IPS-18a (cell line): ENCODE measurements around the gene BMP4.

ENCODE experiments used
- H3K27ac ChIP-seq: one replicate; pipeline ENCODE4 v1.5.1; 2013; ENCODE audit warnings: low read length
- H3K27me3 ChIP-seq: one replicate; pipeline ENCODE4 v1.6.1; 2013; ENCODE audit warnings: mild to moderate bottlenecking, low read length; ENCODE audit not compliant: control insufficient read depth, insufficient read depth
- H3K36me3 ChIP-seq: one replicate; pipeline ENCODE4 v1.6.1; 2013; ENCODE audit warnings: low read depth, low read length; ENCODE audit not compliant: control insufficient read depth
- H3K4me1 ChIP-seq: one replicate; pipeline ENCODE4 v1.6.1; 2013; ENCODE audit warnings: low read depth, low read length; ENCODE audit not compliant: control insufficient read depth
- H3K4me3 ChIP-seq: one replicate; pipeline ENCODE4 v1.5.1; 2013; ENCODE audit warnings: low read length
- H3K9ac ChIP-seq: one replicate; pipeline ENCODE4 v1.6.1; 2013; ENCODE audit warnings: mild to moderate bottlenecking, low read length, moderate library complexity
- H3K9me3 ChIP-seq: one replicate; pipeline ENCODE4 v1.6.1; 2013; ENCODE audit warnings: low read depth, low read length; ENCODE audit not compliant: control insufficient read depth

Gene BMP4

DNA sequence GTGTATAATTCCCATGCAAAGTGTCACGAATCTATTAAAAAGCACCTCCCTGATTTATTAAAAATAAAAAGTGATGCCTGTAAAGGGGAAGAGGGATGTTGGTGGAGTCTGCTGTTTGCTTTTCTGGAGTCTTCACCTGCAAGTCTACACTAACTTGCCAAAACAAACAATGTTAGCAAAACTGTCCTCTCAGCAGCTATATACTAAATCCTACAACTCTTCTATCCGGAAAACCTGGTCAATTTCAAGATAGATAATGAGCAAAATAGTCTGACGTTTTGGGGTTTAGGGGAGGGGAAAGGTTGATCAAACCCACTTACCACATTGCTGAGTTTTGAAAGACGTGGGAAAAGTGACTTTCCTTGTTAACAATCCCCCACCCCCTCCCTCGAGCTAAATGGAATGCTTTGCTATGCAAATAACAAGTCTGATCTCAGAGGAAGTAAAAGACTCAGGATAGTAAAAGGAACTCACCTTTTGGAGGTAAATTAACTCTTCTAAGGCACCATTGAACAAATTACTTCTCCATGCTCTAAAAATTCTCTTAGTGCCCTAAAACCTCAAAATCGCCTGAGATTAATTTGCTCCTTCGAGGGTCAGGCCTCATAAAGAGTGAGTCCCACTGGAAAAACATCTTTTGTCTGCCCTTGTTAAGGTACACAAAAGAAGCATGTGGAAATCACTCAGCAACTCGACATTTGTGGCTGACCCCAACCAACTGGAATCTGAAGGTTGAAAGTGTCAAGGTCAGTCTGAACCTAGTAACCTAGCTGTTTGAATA lies 13.5 kb downstream of the BMP4 start:
- H3K4me3 ChIP-seq: peak overlapping the region; percentile 28
- H3K36me3 ChIP-seq: no peaks in the 10 kb centered on the region
- H3K9me3 ChIP-seq: no peaks in the 10 kb centered on the region
- peak overlapping the region; percentile 7 for H3K27ac ChIP-seq
- H3K4me1 ChIP-seq: peaks cover 39% of the 10 kb centered on the region
- peaks cover 45% of the 10 kb centered on the region for H3K27me3 ChIP-seq
- no peak overlapping the region for H3K9ac ChIP-seq

DNA sequence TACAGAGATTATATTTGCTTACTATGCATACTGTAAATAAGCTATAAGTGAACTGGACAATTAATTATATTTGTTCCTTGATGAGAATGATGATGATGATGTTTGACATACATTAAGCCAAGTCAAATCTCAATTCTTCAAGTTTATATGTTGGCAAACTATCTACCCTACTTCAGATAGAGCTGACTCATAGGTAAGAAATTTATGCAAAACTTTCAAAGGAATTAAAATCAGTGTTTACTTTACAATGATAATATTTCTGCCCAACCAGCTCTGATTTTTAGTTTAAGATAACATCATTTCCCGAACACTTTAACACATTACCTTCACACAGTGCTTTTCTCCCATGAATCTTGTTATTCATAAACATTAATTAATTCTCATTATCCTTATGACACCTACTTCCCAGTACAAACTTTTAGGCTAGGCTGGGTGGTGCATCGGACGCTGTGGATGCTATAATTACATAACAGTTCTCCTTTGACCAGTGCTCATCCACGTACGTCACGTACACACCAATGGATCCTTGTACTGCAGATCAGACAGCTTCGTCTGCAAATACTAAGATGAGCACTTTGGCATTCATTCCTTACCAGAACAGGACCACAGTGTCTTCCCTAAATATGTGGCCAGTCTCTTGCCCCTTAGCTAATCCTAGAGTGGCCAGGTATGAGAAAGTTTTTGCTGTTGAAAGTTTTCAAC lies 18.3 kb downstream of the BMP4 start:
- no peaks in the 10 kb centered on the region for H3K9me3 ChIP-seq
- H3K36me3 ChIP-seq: no peaks in the 10 kb centered on the region
- H3K4me1 ChIP-seq: peaks cover 10% of the 10 kb centered on the region
- no peak overlapping the region for H3K4me3 ChIP-seq
- no peak overlapping the region for H3K9ac ChIP-seq
- no peak overlapping the region for H3K27ac ChIP-seq
- no peaks in the 10 kb centered on the region for H3K27me3 ChIP-seq

DNA sequence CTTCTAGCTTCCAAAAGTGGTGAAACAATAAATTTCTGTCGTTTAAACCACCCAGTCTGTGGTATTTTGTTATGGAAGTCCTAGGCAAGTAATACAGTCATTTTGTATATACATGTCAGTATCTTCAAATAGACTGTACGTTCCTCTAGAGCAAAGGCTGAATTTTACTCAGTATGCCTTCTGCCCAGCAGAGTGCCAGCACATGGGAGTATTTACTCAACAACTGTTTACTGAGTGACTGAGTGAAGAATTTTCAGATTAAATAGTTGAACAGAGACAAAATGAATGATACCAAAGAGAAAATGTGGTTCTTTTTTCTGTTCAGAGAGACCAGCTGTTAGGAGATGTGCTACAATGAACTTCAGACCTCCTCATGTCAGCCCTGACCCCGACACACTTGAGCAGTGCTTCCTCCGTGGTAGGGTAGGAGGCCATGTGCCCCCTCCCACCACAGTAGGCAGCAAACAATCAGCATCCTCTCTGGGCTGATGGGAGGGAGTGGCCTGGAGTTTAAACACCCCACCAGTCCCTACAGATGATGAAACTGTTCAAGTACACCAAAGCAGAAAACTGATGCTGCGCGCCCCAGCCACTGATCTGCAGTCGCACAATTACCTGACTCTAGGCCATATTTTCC lies 21.7 kb downstream of the BMP4 start:
- Histone ChIP-seq H3K27me3 (no peaks in the 10 kb centered on the region), H3K9me3 (no peaks in the 10 kb centered on the region), H3K9ac (no peak overlapping the region), H3K36me3 (no peaks in the 10 kb centered on the region), H3K4me1 (no peaks in the 10 kb centered on the region), H3K27ac (no peak overlapping the region), H3K4me3 (no peak overlapping the region)

DNA sequence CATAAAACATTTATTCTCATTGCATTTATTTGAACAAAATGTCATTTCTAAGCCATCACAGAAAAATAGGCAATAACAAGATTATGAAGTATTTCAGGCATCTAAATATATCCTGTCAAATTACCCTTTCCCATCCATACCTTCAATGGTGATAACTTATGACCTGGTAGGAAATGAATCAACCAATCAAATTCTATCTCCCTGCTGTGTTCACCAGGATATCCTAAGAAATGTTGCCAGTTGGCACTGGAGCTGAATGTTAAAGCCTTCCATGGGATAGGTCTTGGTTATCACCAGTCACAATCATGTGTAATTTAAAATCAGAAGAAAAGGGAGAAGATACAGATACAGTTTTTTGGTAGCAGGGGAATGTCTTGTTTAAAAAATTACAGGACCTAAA lies 23.7 kb downstream of the BMP4 start:
- Histone ChIP-seq H3K9me3 (no peaks in the 10 kb centered on the region), H3K27ac (no peak overlapping the region), H3K27me3 (no peaks in the 10 kb centered on the region), H3K9ac (no peak overlapping the region), H3K4me3 (no peak overlapping the region), H3K36me3 (no peaks in the 10 kb centered on the region), H3K4me1 (no peaks in the 10 kb centered on the region)

- Histone ChIP-seq H3K9ac (no peak overlapping the region), H3K27me3 (no peaks in the 10 kb centered on the region), H3K27ac (no peak overlapping the region), H3K36me3 (no peaks in the 10 kb centered on the region), H3K4me1 (no peaks in the 10 kb centered on the region), H3K9me3 (no peaks in the 10 kb centered on the region), H3K4me3 (no peak overlapping the region)
These were observed 26.5 kb downstream of the BMP4 start for GRCh38 chr14:53929871-53930715.

DNA sequence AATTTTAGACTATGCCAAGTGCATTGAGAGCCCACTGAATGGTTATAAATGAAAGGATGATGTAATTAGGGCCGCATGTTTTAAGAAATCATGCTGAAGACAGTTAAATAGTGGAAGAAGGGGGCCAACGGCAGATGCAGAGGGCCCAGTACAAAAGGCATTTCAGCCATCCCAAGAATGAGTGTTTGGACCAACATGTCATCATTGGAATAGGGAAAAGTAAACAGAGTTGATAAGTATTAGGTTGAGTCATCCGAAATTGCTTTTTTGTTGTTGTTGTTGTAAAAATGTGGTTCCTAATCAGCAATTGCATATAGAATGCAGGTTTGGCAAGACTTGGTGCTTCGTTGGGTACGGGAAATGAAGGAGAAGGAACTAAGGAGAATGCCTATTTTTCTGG lies 29.5 kb downstream of the BMP4 start:
- Histone ChIP-seq H3K4me3 (no peak overlapping the region), H3K4me1 (no peaks in the 10 kb centered on the region), H3K36me3 (no peaks in the 10 kb centered on the region), H3K27ac (no peak overlapping the region), H3K9ac (no peak overlapping the region), H3K27me3 (no peaks in the 10 kb centered on the region), H3K9me3 (no peaks in the 10 kb centered on the region)

DNA sequence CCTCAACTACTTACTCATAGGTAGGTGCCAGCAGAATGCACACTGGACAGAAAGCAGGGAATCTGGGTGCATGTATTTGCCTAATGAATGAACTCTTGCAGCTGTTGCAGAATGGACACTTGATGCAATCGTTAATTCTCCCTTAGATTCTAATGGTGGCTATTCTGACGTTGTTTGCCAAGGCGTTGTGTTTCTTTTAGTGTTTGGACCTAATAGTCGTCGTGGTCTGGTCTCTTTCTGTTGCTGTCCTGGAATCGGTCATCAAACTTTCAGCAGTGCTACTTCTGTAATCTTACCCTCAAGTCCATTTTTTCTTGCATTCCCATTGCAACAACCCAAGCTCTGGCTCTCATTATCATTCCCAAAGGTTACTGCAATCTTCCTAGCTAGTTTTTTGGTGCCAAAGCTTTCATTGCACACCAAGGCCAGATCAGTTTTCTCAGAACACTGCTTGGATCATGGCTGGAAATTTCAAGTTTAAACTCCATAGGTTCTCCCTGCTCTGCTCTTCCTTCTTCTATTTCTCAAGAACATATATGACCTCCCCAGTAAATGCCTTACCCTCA lies 31.3 kb downstream of the BMP4 start:
- no peaks in the 10 kb centered on the region for H3K27me3 ChIP-seq
- no peak overlapping the region for H3K27ac ChIP-seq
- no peak overlapping the region for H3K4me3 ChIP-seq

GRCh38 chr14:53924753-53925152 lies 31.9 kb downstream of the BMP4 start:
- no peak overlapping the region for H3K9ac ChIP-seq
- H3K27me3 ChIP-seq: no peaks in the 10 kb centered on the region
- no peak overlapping the region for H3K27ac ChIP-seq
- no peaks in the 10 kb centered on the region for H3K36me3 ChIP-seq
- peaks cover 11% of the 10 kb centered on the region for H3K4me1 ChIP-seq
- no peaks in the 10 kb centered on the region for H3K9me3 ChIP-seq
- H3K4me3 ChIP-seq: no peak overlapping the region

More for the DNA sequence above, 31.3 kb downstream of the BMP4 start:
- Histone ChIP-seq H3K9ac (no peak overlapping the region), H3K9me3 (no peaks in the 10 kb centered on the region), H3K4me1 (peaks cover 11% of the 10 kb centered on the region), H3K36me3 (no peaks in the 10 kb centered on the region)

DNA sequence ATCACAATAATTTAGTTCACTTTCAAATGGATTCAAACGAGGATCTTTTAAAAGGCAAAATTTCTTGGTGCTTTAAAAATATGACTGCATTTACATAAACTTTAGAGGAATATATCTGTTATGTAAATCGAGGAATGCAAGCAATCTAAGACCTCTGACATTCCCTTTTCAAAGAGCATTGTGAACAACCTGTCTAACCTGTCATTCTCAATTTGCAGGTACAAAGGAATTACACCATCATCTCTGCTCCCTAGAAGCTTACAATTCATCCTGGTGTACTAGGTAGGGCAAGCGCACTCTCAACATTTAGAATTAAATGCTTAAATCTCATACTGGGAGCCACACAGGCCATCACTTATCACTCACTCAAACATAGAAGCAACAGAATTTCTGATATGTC lies 35.6 kb downstream of the BMP4 start:
- H3K27me3 ChIP-seq: no peaks in the 10 kb centered on the region
- peak overlapping the region; percentile 25 for H3K9ac ChIP-seq
- peak overlapping the region; percentile 27 for H3K27ac ChIP-seq
- H3K36me3 ChIP-seq: no peaks in the 10 kb centered on the region
- no peaks in the 10 kb centered on the region for H3K9me3 ChIP-seq
- no peak overlapping the region for H3K4me3 ChIP-seq
- H3K4me1 ChIP-seq: peaks cover 11% of the 10 kb centered on the region

DNA sequence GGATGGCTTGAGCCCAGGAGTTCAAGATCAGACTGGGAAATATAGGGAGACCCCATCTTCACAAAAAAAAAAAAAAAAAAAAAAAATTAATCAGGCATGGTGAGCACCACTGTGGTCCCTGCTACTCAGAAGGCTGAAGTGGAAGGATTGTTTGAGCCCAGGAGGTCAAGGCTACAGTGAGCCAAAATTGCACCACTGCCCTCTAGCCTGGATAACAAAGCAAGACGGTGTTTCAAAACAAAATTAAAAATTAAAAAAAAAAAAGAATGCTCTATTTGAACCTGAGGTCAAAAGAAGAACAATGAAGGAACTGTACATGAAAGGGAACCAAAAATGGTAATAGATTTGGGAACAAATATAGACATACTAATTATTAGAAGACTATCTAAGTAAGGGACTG lies 40.4 kb downstream of the BMP4 start:
- H3K27me3 ChIP-seq: no peaks in the 10 kb centered on the region

More for the DNA sequence above, 40.4 kb downstream of the BMP4 start:
- Histone ChIP-seq H3K9ac (no peak overlapping the region), H3K36me3 (no peaks in the 10 kb centered on the region), H3K27ac (no peak overlapping the region), H3K9me3 (no peaks in the 10 kb centered on the region), H3K4me1 (peaks cover 7% of the 10 kb centered on the region), H3K4me3 (no peak overlapping the region)
